SH-SY5Y (cell line): ENCODE results near the gene B3GNT5.

ENCODE experiments used
- GATA2 ChIP-seq: IDR thresholded peaks from 2 replicates; pipeline ENCODE4 v1.6.1; 2011; ENCODE audit warnings: mild to moderate bottlenecking, low read depth, low read length
- GATA3 ChIP-seq: IDR thresholded peaks from 2 replicates; pipeline ENCODE4 v1.6.1; 2011; ENCODE audit warnings: low read depth, mild to moderate bottlenecking, low read length, moderate library complexity

GRCh38 chr3:183272791-183273190 is 19.7 kb downstream of the B3GNT5 start:
- TF ChIP-seq GATA2 = no peak
- TF ChIP-seq GATA3 = no peak
